Calu3 (cell line): ENCODE measurements around the gene YTHDC1. TPM values are rescaled to one million over a fixed set of nuclear protein-coding genes. Genes with fewer than 3 reads are reported as not detected.

ENCODE experiments used
- BruUV-seq: library from RNA; stranded (reverse); fragments of 400-500 nt; replicated peaks from 2 replicates; lab custom pipeline; 2021; lab: Mats Ljungman, UMichigan
- CTCF ChIA-PET: fragments of 300-600 bp; sonication (Branson Sonifier 250); formaldehyde crosslinking; loops from one replicate; lab custom pipeline; 2022; ENCODE audit warnings: antibody characterized with exemption; lab: Charles Lee
- DNase-seq: peaks from one replicate; pipeline ENCODE4 v3.0.0; 2022
- H3K27ac Mint-ChIP-seq: one replicate; pipeline ENCODE4 v1.8.0; 2022; ENCODE audit warnings: mixed read lengths; ENCODE audit not compliant: unreplicated experiment
- H3K27me3 Mint-ChIP-seq: one replicate; pipeline ENCODE4 v1.8.0; 2022; ENCODE audit warnings: mixed read lengths; ENCODE audit not compliant: unreplicated experiment
- H3K36me3 Mint-ChIP-seq: one replicate; pipeline ENCODE4 v1.8.0; 2022; ENCODE audit warnings: mild to moderate bottlenecking, moderate library complexity, mixed read lengths; ENCODE audit not compliant: insufficient read depth, unreplicated experiment
- H3K4me1 Mint-ChIP-seq: one replicate; pipeline ENCODE4 v1.8.0; 2022; ENCODE audit warnings: mild to moderate bottlenecking, low read depth, mixed read lengths; ENCODE audit not compliant: unreplicated experiment
- H3K4me3 Mint-ChIP-seq: one replicate; pipeline ENCODE4 v1.8.0; 2022; ENCODE audit warnings: mild to moderate bottlenecking, low read depth, moderate library complexity, mixed read lengths; ENCODE audit not compliant: unreplicated experiment
- H3K9me3 Mint-ChIP-seq: one replicate; pipeline ENCODE4 v1.8.0; 2022; ENCODE audit warnings: low read depth, mixed read lengths; ENCODE audit not compliant: unreplicated experiment
- CTCF ChIP-seq: fragments of 200-600 bp; IDR thresholded peaks from one replicate; pipeline ENCODE4 v1.8.0; 2022; ENCODE audit warnings: antibody characterized with exemption; ENCODE audit not compliant: unreplicated experiment
- intact Hi-C: fragments of 100-400 bp; cut with micrococcal nuclease; formaldehyde crosslinking; loops from one replicate; pipeline ENCODE4 v1.10.0; 2022; ENCODE audit not compliant: unreplicated experiment
- total RNA-seq: library from RNA; stranded (reverse); gene quantifications from 2 replicates; pipeline ENCODE4 v1.2.3, GENCODE V29; 2022

YTHDC1 gene
- total RNA-seq, 1 experiment from 2014 or later = 68.6 TPM

- no TSS peak for BruUV-seq
- DNase-seq = no peak
- CTCF ChIA-PET = no interaction called here
- H3K27ac Mint-ChIP-seq = no peak overlapping the region
- H3K27me3 Mint-ChIP-seq = no peaks in the 10 kb centered on the region
- no peak for TF ChIP-seq CTCF
- no peaks in the 10 kb centered on the region for H3K4me1 Mint-ChIP-seq
- H3K4me3 Mint-ChIP-seq = no peak overlapping the region
- peaks cover 12% of the 10 kb centered on the region for H3K36me3 Mint-ChIP-seq
- intact Hi-C loops = no loop called here
- no peaks in the 10 kb centered on the region for H3K9me3 Mint-ChIP-seq
These were observed 33.5 kb downstream of the YTHDC1 start for GRCh38 chr4:68316193-68316969.

GRCh38 chr4:68310651-68311247 is 39.1 kb downstream of the YTHDC1 start:
- H3K4me3 Mint-ChIP-seq = no peak overlapping the region
- intact Hi-C loops = no loop called here
- CTCF ChIA-PET = no interaction called here
- TF ChIP-seq CTCF = no peak
- no peak for DNase-seq
- no peaks in the 10 kb centered on the region for H3K27me3 Mint-ChIP-seq
- H3K4me1 Mint-ChIP-seq = no peaks in the 10 kb centered on the region
- H3K36me3 Mint-ChIP-seq = peaks cover 8% of the 10 kb centered on the region
- no peak overlapping the region for H3K27ac Mint-ChIP-seq
- no peaks in the 10 kb centered on the region for H3K9me3 Mint-ChIP-seq
- no TSS peak for BruUV-seq

- no peak overlapping the region for H3K27ac Mint-ChIP-seq
- CTCF ChIA-PET = no interaction called here
- intact Hi-C loops = no loop called here
- H3K9me3 Mint-ChIP-seq = no peaks in the 10 kb centered on the region
- no peak for DNase-seq
- BruUV-seq = no TSS peak
- H3K36me3 Mint-ChIP-seq = no peaks in the 10 kb centered on the region
- TF ChIP-seq CTCF = no peak
- H3K4me3 Mint-ChIP-seq = no peak overlapping the region
- H3K4me1 Mint-ChIP-seq = no peaks in the 10 kb centered on the region
- no peaks in the 10 kb centered on the region for H3K27me3 Mint-ChIP-seq
These were observed 45.2 kb downstream of the YTHDC1 start for GRCh38 chr4:68304731-68305130.

GRCh38 chr4:68299492-68300457 is 50.1 kb downstream of the YTHDC1 start:
- no peak overlapping the region for H3K27ac Mint-ChIP-seq
- no TSS peak for BruUV-seq

More at GRCh38 chr4:68299492-68300457, 50.1 kb downstream of the YTHDC1 start:
- Mint-ChIP-seq H3K9me3 (no peaks in the 10 kb centered on the region), H3K4me1 (no peaks in the 10 kb centered on the region), H3K4me3 (no peak overlapping the region), H3K36me3 (no peaks in the 10 kb centered on the region), H3K27me3 (no peaks in the 10 kb centered on the region)
- no peak for TF ChIP-seq CTCF
- intact Hi-C loops = no loop called here
- CTCF ChIA-PET = no interaction called here
- DNase-seq = no peak
